SH-SY5Y (cell line): ENCODE data around the gene GNL3.

Experiments
- GATA2 ChIP-seq: IDR thresholded peaks from 2 replicates; pipeline ENCODE4 v1.6.1; 2011; ENCODE audit warnings: mild to moderate bottlenecking, low read depth, low read length
- GATA3 ChIP-seq: IDR thresholded peaks from 2 replicates; pipeline ENCODE4 v1.6.1; 2011; ENCODE audit warnings: low read depth, mild to moderate bottlenecking, low read length, moderate library complexity

DNA sequence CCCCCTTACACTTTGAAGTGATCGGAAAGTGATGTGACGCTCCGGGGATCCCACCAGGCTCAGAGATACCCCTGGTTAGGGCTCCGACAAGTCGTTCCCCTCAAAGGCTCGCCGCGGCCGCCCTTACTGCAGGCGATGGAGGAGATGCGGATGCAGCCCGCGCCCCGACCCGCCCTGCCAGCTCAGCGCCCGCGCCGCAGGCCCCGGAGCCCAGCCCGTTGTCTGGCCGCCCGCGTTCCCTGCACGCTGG, 19.5 kb downstream of the GNL3 start:
- TF ChIP-seq GATA2 (no peak), GATA3 (no peak)
